Forelimb muscle (tissue), 1 donor: ENCODE measurements around the gene FBH1. TPM values are rescaled to one million over a fixed set of nuclear protein-coding genes. Genes with fewer than 3 reads are reported as not detected.
"Not testable (repeated sequence)": the region's sequence is repeated elsewhere in the genome, so short reads cannot be mapped to it uniquely, and the experiment has no call there.

ENCODE experiments used
- DNase-seq: peaks from one replicate; pipeline ENCODE4 v3.0.0-alpha.2; 2013; ENCODE audit warnings: low read depth
- polyA plus RNA-seq: library from polyadenylated mRNA; unstranded; fragments of 120-200 nt; gene quantifications from one replicate; pipeline ENCODE4 v1.2.1, GENCODE V29; 2013; ENCODE audit not compliant: insufficient read length

Gene FBH1
- polyA plus RNA-seq, 1 donor, result 48.0 TPM

GRCh38 chr10:5959581-5960069, 69.6 kb downstream of the FBH1 start:
- no peak for DNase-seq

- DNase-seq, result no peak
These were observed 70.3 kb downstream of the FBH1 start for GRCh38 chr10:5960070-5960972.

GRCh38 chr10:5960973-5961275, 70.9 kb downstream of the FBH1 start:
- not testable (repeated sequence) for DNase-seq

GRCh38 chr10:5961405-5962100, 71.5 kb downstream of the FBH1 start:
- DNase-seq, result no peak

GRCh38 chr10:5962358-5962940, 72.4 kb downstream of the FBH1 start:
- not testable (repeated sequence) for DNase-seq

GRCh38 chr10:5963071-5963470, 73.0 kb downstream of the FBH1 start:
- no peak for DNase-seq

GRCh38 chr10:5963591-5963990, 73.5 kb downstream of the FBH1 start:
- no peak for DNase-seq

- DNase-seq, result no peak
These were observed 74.7 kb downstream of the FBH1 start for GRCh38 chr10:5964736-5965135.

- no peak for DNase-seq
These were observed 75.2 kb downstream of the FBH1 start for GRCh38 chr10:5965266-5965665.

- no peak for DNase-seq
These were observed 78.1 kb downstream of the FBH1 start for GRCh38 chr10:5968037-5968680.

GRCh38 chr10:5968681-5969453, 78.8 kb downstream of the FBH1 start:
- DNase-seq, result no peak

- no peak for DNase-seq
These were observed 80.0 kb downstream of the FBH1 start for GRCh38 chr10:5970066-5970465.

GRCh38 chr10:5970527-5970926, 80.5 kb downstream of the FBH1 start:
- no peak for DNase-seq

GRCh38 chr10:5971315-5971832, 81.3 kb downstream of the FBH1 start:
- no peak for DNase-seq

- DNase-seq, result no peak
These were observed 81.8 kb downstream of the FBH1 start for GRCh38 chr10:5971886-5972285.

GRCh38 chr10:5973069-5973468, 83.0 kb downstream of the FBH1 start:
- DNase-seq, result no peak

- no peak for DNase-seq
These were observed 85.8 kb downstream of the FBH1 start for GRCh38 chr10:5975641-5976473.

GRCh38 chr10:5976512-5977470, 86.7 kb downstream of the FBH1 start:
- DNase-seq, result no peak
